ENCODE data around the gene PCDHGA1. TPM values are rescaled to one million over a fixed set of nuclear protein-coding genes. Genes with fewer than 3 reads are reported as not detected.

Gene PCDHGA1
- total and polyA plus RNA-seq, 2 of the 4 experiments (the other 2 are of a cell fraction): 0.90 to 0.92 TPM

DNA sequence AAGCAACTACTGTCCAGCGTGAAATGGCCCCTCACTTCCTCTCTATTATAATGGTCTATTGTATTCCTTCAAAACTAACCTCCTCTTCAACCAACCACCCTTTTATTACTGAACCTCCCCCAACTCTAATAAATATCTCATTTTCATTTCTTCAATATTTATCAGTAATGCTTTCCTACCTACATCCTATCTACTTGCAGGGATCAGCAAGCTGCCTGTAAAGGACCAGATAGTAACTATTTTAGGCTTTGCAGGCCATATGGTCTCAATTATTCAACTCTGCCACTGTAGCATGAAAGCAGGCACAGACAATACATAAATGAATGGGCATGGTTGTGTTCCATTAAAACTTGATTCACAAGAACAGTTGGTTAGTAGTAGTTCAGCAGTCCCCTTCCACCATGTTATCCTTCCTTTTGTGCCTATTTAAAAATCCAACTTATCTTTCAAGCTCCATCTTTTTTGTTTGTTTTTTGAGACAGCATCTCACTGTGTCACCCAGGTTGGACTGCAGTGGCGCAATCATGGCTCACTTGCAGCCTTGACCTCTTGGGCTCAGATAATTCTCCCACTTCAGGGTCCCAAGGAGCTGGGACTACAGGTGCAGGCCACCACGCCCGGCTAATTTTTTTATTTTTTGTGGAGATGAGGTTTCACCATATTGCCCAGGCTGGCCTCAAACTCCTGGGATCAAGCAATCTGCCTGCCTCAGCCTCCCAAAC lies 204.3 kb downstream of the PCDHGA1 start:
- Histone ChIP-seq H3K36me3 (ENCODE audit: control insufficient read depth, insufficient read depth, low read length) (no peaks in the 10 kb centered on the region; the same call in 1 of the 2 replicates), H2AK9ac (replicated peaks; ENCODE audit: low read depth, low read length, poor library complexity) (no peak overlapping the region), H4K91ac (ENCODE audit: insufficient read depth, low read depth, low read length) (no peak overlapping the region), H4K8ac (ENCODE audit: low read depth in 2 of 2, low read length in 2 of 2) (no peak overlapping the region), H3K18ac (ENCODE audit: low read depth, low read length) (no peak overlapping the region), H3K79me1 (ENCODE audit: low read depth in 1 of 2, low read length in 2 of 2) (peaks cover 0 to 7% of the 10 kb centered on the region in 2 experiments; a peak in 2 of 4 replicates), H3K9me3 (ENCODE audit: control insufficient read depth, insufficient read depth, low read length) (no peaks in the 10 kb centered on the region), H3K9me1 (ENCODE audit: insufficient read depth, low read length) (no peaks in the 10 kb centered on the region; the same call in 1 of the 2 replicates), H2AK5ac (ENCODE audit: low read depth, low read length) (no peak overlapping the region), H2BK120ac (ENCODE audit: low read depth, low read length) (no peak overlapping the region), H3K4me1 (ENCODE audit: control insufficient read depth, insufficient read depth, low read length) (peaks cover 5% of the 10 kb centered on the region; the same call in 1 of the 2 replicates), H3K4me3 (ENCODE audit: insufficient read depth, low read depth, low read length) (no peak overlapping the region), H3K4ac (ENCODE audit: low read depth, low read length) (no peak overlapping the region), H3K27ac (ENCODE audit: insufficient read depth, low read length) (no peak overlapping the region), H3K23ac (ENCODE audit: low read depth, low read length) (no peak overlapping the region), H3K4me2 (ENCODE audit: low read depth, low read length) (no peak overlapping the region), H3K56ac (ENCODE audit: extremely low read depth, insufficient read depth, low read length) (no peak overlapping the region), H3K14ac (replicated peaks; ENCODE audit: low read depth, low read length) (no peak overlapping the region), H4K20me1 (ENCODE audit: insufficient read depth, low read length) (no peaks in the 10 kb centered on the region), H2BK15ac (ENCODE audit: low read depth, low read length) (no peak overlapping the region), H3K9ac (ENCODE audit: low read depth, low read length) (no peak overlapping the region), H4K5ac (ENCODE audit: low read depth, low read length) (no peak overlapping the region), H2BK5ac (ENCODE audit: low read depth, low read length, poor library complexity, severe bottlenecking) (no peak overlapping the region), H3K27me3 (ENCODE audit: control insufficient read depth, insufficient read depth, low read length) (no peaks in the 10 kb centered on the region), H2AFZ (replicated peaks; ENCODE audit: low read length, poor library complexity) (no peak overlapping the region), H2BK20ac (ENCODE audit: low read depth, low read length) (no peak overlapping the region)
- POLR2A ChIA-PET (ENCODE audit: unreplicated experiment): no interaction called here
- dilution Hi-C loops (cut with HindIII; ENCODE audit: low sequenced_read_pairs, unreplicated experiment) (no loop called here), in situ Hi-C loops (cut with MboI; ENCODE audit: low sequenced_read_pairs) (no loop called here), intact Hi-C loops (cut with micrococcal nuclease) (no loop called here)
- no CpG with 5 or more reads among the region's 4 CpGs for WGBS, 2 experiments (ENCODE audit: extremely low coverage in 2 of 2, insufficient read length in 1 of 2)
- CTCF ChIA-PET: interaction anchor here (0.6 to 1.0 kb wide), 3 partner anchors 23 to 209 kb away, joined by 3 read pairs; partner anchors contain the start of gene PCDHGB6
- no peak for TF ChIP-seq NFE2L2 (IDR thresholded peaks at IDR 0.05; ENCODE audit: low read depth, low read length)
- TF ChIP-seq CEBPB (IDR thresholded peaks at IDR 0.05; ENCODE audit: low read depth, low read length): peak; percentile 48
- ATAC-seq (ENCODE audit: low read depth) (no peak), DNase-seq (no peak)
- BruUV-seq (replicated peaks): no TSS peak
